Muscle of leg (tissue), 11 donors: ENCODE data around the gene FAM110D. TPM values are rescaled to one million over a fixed set of nuclear protein-coding genes. Genes with fewer than 3 reads are reported as not detected.
A peak's percentile ranks its signal among the peaks of the same experiment; 100 is the strongest.

ENCODE experiments used
- DNase-seq: peaks from one replicate; pipeline ENCODE4 v3.0.0; 2013
- H3K27ac ChIP-seq: one replicate; pipeline ENCODE4 v1.5.1; 2013; ENCODE audit warnings: mild to moderate bottlenecking, low read length, control low read depth
- H3K27me3 ChIP-seq: one replicate; pipeline ENCODE4 v1.6.1; 2013; ENCODE audit warnings: low read length; ENCODE audit not compliant: control insufficient read depth, insufficient read depth
- H3K36me3 ChIP-seq: one replicate; pipeline ENCODE4 v1.6.1; 2013; ENCODE audit warnings: low read length; ENCODE audit not compliant: control insufficient read depth, insufficient read depth
- H3K4me1 ChIP-seq: one replicate; pipeline ENCODE4 v1.6.1; 2013; ENCODE audit warnings: low read length; ENCODE audit not compliant: control insufficient read depth, insufficient read depth
- H3K4me3 ChIP-seq: one replicate; pipeline ENCODE4 v1.5.1; 2013; ENCODE audit warnings: low read length, control low read depth
- H3K9me3 ChIP-seq: replicated peaks from 2 replicates; pipeline ENCODE4 v1.6.1; 2013; ENCODE audit warnings: low read depth, low read length; ENCODE audit not compliant: control insufficient read depth
- WGBS: methylation state at CpG from one replicate; pipeline ENCODE4 v1.1.5; 2013; ENCODE audit warnings: missing lambda C conversion rate; ENCODE audit not compliant: insufficient coverage; 5-methylcytosine and 5-hydroxymethylcytosine counted together
- polyA plus RNA-seq, 8 donors: library from polyadenylated mRNA; unstranded; fragments of 120-200 nt; gene quantifications; one replicate each; pipeline versions ENCODE4 v1.2.1 to v1.2.3, GENCODE V29; 2013; ENCODE audit warnings: inconsistent platforms in 1 of 8, low replicate concordance in 1 of 8; ENCODE audit not compliant: insufficient read length in 8 of 8, insufficient read depth in 1 of 8
- total RNA-seq: library from RNA; stranded (reverse); fragments of 120-200 nt; gene quantifications from one replicate; pipeline ENCODE4 v1.2.4, GENCODE V29; 2013

Gene FAM110D
- total and polyA plus RNA-seq, 9 donors, result 0.71 to 1.0 (median 0.91) TPM

DNA sequence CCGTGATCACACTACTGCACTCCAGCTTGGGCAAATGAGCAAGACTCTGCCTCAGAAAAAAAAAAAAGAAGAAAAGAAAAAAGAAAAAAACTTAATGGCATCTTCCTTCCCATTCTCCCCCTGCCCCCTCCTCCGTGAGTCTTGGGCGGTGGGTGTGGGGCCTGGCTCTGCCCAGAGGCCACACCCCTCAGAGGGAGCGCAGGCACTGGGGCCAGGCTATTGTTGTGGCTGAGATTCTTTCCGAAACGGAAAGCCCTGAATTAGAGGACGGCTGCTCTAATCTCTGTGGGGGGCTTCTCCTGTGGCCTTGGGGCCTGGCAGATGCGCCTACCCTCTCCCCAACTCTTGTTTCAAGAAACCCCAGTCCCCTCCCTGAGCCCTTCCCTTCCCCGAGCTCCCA, 4.1 kb upstream of the FAM110D start:
- peaks cover 31% of the 10 kb centered on the region for H3K4me1 ChIP-seq
- H3K27ac ChIP-seq, result no peak overlapping the region
- no peak overlapping the region for H3K4me3 ChIP-seq
- H3K36me3 ChIP-seq, result no peaks in the 10 kb centered on the region
- 20% methylated on average over 3 of the region's 9 CpGs for WGBS
- no peaks in the 10 kb centered on the region for H3K9me3 ChIP-seq
- peaks cover 28% of the 10 kb centered on the region for H3K27me3 ChIP-seq
- no peak for DNase-seq

GRCh38 chr1:26155370-26156284, 3.3 kb upstream of the FAM110D start:
- 33% methylated on average over 11 of the region's 21 CpGs for WGBS
- Histone ChIP-seq H3K27ac (peak overlapping the region; percentile 69), H3K4me3 (no peak overlapping the region), H3K4me1 (peaks cover 31% of the 10 kb centered on the region), H3K27me3 (peaks cover 27% of the 10 kb centered on the region), H3K36me3 (no peaks in the 10 kb centered on the region), H3K9me3 (no peaks in the 10 kb centered on the region)
- DNase-seq, result no peak

DNA sequence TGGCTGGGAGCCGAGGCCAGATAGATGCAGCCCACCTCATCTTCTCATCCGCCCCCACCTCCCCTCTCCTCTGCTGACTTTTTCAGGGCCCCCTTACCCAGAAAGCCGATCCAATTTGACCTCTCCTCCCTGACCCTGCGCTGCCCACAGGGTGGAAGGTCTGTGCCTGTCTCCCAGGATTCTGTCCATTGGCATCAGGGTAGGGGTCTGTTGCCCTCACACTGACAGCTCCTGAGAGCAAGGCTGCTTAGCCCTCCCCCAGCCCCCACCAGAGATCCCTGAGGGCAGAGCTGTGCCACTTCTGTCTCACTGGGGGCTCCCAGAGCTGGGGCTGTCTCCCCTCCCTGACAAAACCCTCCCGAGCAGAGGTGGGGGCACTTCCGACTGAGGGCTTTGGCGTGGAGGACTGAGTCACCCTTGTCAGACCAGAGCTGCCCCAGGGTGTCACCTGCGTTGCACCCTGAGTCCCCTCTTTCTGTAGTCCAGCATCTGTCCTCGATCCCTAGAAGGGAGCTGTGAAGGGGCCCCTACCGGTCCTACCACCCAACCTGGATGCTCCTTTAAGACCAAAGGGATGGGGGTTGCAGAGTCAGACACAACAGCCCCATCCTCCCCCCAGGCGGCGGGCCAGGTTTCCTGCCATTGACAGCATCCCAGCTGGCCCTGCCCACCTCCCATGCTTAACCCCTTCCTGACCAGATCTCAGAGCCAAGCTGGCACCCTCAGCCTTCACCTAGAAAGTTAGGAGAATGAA, 2.4 kb upstream of the FAM110D start:
- H3K27me3 ChIP-seq, result peaks cover 29% of the 10 kb centered on the region
- peaks cover 39% of the 10 kb centered on the region for H3K4me1 ChIP-seq
- DNase-seq, result no peak
- 12% methylated on average over 5 of the region's 12 CpGs for WGBS
- no peaks in the 10 kb centered on the region for H3K36me3 ChIP-seq
- no peak overlapping the region for H3K4me3 ChIP-seq
- no peaks in the 10 kb centered on the region for H3K9me3 ChIP-seq
- peak overlapping the region; percentile 49 for H3K27ac ChIP-seq

DNA sequence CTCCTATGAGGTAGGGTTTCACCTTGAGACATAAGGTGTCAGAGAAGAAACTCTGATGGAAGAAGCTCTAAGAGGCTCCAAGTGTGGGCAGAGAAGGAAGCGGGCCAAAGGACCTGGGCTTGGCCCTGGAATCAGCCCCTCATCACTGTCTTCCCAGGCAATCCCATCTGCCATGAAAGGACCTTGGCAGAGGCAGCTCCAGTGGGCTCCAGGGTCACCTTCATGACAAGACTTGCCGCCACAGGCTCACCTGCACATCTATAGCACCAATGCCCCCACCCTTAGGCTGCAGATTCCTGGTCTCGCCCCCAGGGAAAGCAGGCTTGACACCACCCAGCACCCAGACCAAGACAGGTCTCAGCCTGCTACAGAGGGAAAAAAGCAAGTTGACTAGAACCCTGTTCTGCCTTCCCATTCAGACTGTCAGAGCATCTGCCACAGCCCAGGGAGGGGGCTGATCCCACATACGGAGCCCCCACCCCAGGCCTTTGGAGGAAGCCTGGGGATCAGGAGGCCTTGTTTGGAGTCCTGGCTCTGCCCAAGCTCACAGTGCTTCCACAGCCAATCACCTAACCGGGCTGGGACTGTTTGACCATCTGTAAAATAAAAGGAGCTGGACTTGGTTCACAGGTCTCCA, 490 bp upstream of the FAM110D start:
- 74% methylated on average over 4 of the region's 5 CpGs for WGBS
- Histone ChIP-seq H3K36me3 (no peaks in the 10 kb centered on the region), H3K27ac (no peak overlapping the region), H3K4me1 (peaks cover 47% of the 10 kb centered on the region), H3K4me3 (no peak overlapping the region), H3K27me3 (peaks cover 35% of the 10 kb centered on the region), H3K9me3 (no peaks in the 10 kb centered on the region)
- DNase-seq, result no peak

- Histone ChIP-seq H3K4me3 (peak overlapping the region; percentile 16), H3K9me3 (no peaks in the 10 kb centered on the region), H3K36me3 (no peaks in the 10 kb centered on the region), H3K4me1 (peaks cover 55% of the 10 kb centered on the region), H3K27me3 (peaks cover 35% of the 10 kb centered on the region), H3K27ac (peak overlapping the region; percentile 35)
- no peak for DNase-seq
- WGBS, result 100% methylated on average over 1 of the region's 4 CpGs
These were observed 812 bp downstream of the FAM110D start for GRCh38 chr1:26159743-26160039.

DNA sequence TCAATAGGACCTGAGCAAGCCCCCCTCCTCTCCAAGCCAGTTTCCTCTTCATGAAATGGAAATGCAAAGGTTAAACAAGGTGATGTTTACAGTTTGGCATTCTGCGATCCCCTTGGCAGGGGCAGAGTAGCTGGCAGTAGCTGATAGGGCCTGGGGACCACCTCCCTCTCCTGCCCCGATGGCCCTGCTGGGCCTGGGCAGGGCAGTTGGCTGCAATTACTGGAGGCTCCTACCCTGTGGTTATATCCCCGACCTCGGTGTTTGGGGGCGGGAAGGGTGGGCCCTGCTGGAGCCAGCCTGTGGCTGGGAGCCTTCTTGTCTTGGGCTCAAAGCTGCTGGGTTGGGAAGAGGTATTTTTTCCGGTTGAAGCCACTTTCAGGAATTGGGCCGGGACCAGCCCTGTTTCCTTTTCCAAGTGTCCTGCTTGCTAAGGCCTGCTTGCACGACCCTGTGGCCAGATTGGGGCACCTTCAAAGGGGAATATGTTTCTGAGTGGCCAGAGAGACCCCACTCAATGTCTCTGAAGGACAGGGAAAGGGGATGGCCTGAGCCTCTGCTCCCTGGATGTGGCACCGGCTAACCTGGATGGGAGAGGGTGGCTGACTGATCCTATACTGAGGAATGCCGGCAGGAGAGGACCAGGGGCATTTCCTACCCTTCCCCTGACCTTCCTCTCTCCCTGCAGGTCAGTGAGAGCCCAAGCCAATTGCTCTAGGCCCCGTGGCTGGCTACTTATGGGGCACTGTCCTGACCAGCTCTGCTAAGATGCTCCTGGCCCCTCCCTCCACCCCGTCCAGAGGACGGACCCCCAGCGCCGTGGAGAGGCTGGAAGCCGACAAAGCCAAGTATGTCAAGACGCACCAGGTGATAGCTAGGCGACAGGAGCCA, 1.9 kb downstream of the FAM110D start:
- no peaks in the 10 kb centered on the region for H3K9me3 ChIP-seq
- peaks cover 51% of the 10 kb centered on the region for H3K4me1 ChIP-seq
- no peaks in the 10 kb centered on the region for H3K36me3 ChIP-seq
- 13% methylated on average over 9 of the region's 18 CpGs for WGBS
- peaks cover 24% of the 10 kb centered on the region for H3K27me3 ChIP-seq
- H3K27ac ChIP-seq, result no peak overlapping the region
- DNase-seq, result no peak
- peak overlapping the region; percentile 46 for H3K4me3 ChIP-seq

- H3K9me3 ChIP-seq, result no peaks in the 10 kb centered on the region
- H3K4me3 ChIP-seq, result peak overlapping the region; percentile 46
- H3K27ac ChIP-seq, result peak overlapping the region; percentile 20
- H3K4me1 ChIP-seq, result peaks cover 48% of the 10 kb centered on the region
- H3K27me3 ChIP-seq, result peaks cover 18% of the 10 kb centered on the region
- H3K36me3 ChIP-seq, result no peaks in the 10 kb centered on the region
- peak; percentile 69 for DNase-seq
- WGBS, result 1% methylated on average over 98 of the region's 98 CpGs
These were observed 2.7 kb downstream of the FAM110D start for GRCh38 chr1:26161415-26162219.

- WGBS, result 35% methylated on average over 18 of the region's 21 CpGs
- Histone ChIP-seq H3K36me3 (no peaks in the 10 kb centered on the region), H3K4me3 (peak overlapping the region; percentile 46), H3K27ac (no peak overlapping the region), H3K27me3 (peaks cover 18% of the 10 kb centered on the region), H3K4me1 (peaks cover 44% of the 10 kb centered on the region), H3K9me3 (no peaks in the 10 kb centered on the region)
- DNase-seq, result no peak
These were observed 3.4 kb downstream of the FAM110D start for GRCh38 chr1:26162220-26162709.

DNA sequence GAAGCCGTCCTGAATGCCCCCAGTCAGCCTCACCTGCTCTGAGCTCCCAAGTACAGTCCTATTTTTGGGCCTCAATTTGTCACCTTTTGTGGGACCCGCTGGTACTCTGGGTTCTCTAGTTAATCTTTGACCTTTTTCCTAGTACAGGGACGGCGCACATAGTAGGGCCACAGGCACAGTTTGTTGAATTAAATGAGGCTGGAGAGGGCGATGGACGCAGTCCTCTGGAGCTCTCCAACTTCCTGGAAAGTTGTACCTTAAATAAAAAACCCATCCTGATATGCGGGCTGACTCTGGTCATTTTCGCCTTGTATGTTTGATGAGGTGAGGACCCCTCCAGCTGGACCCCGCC, 4.8 kb downstream of the FAM110D start:
- Histone ChIP-seq H3K27me3 (peaks cover 15% of the 10 kb centered on the region), H3K27ac (no peak overlapping the region), H3K9me3 (no peaks in the 10 kb centered on the region), H3K4me1 (peaks cover 40% of the 10 kb centered on the region), H3K36me3 (no peaks in the 10 kb centered on the region), H3K4me3 (no peak overlapping the region)
- WGBS, result 73% methylated on average over 3 of the region's 9 CpGs
- DNase-seq, result no peak
